ENCODE measurements around the gene DDX27.

DNA sequence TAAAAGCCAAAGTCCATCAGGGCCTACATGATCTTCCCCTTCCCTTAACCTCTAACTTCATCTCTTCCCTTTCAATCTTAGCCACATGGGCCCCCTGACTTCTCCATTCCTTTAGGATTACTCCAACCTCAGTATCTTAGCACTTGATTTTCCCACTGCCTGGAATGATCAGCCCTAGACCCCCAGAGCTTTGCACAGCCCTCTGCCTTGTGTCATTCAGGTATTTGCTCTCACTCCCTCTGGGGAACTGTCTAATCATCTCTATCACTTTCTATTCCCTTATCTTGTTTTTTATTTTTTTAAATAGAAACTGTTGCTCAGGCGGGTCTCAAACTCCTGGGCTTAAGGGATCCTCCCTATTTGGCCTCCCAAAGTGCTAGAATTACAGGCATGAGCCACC is 72.0 kb downstream of the DDX27 start:
- TF ChIP-seq KAT8 (IDR thresholded peaks at IDR 0.05; ENCODE audit: low read depth) (no peak), FOS (IDR thresholded peaks at IDR 0.05; ENCODE audit: extremely low read depth, insufficient read length) (no peak), ZNF551 (CRISPR knock-in tag; IDR thresholded peaks at IDR 0.05) (no peak), JUNB (CRISPR knock-in tag; conservative IDR thresholded peaks at IDR 0.05) (no peak), NR2C2 (CRISPR knock-in tag; IDR thresholded peaks at IDR 0.05) (no peak), NR2C2 (tag; IDR thresholded peaks at IDR 0.05) (no peak), ZNF274 (IDR thresholded peaks at IDR 0.05; ENCODE audit: borderline replicate concordance, low read depth, low read length) (no peak), NEUROD1 (IDR thresholded peaks at IDR 0.05; ENCODE audit: borderline replicate concordance, low read depth, low read length, partially characterized antibody) (no peak)
- TF ChIP-seq, protein P1, sequence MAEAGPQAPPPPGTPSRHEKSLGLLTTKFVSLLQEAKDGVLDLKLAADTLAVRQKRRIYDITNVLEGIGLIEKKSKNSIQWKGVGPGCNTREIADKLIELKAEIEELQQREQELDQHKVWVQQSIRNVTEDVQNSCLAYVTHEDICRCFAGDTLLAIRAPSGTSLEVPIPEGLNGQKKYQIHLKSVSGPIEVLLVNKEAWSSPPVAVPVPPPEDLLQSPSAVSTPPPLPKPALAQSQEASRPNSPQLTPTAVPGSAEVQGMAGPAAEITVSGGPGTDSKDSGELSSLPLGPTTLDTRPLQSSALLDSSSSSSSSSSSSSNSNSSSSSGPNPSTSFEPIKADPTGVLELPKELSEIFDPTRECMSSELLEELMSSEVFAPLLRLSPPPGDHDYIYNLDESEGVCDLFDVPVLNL (CRISPR knock-in tag; IDR thresholded peaks at IDR 0.05; ENCODE audit: low read depth), result no peak
- TF ChIP-seq, protein P2, sequence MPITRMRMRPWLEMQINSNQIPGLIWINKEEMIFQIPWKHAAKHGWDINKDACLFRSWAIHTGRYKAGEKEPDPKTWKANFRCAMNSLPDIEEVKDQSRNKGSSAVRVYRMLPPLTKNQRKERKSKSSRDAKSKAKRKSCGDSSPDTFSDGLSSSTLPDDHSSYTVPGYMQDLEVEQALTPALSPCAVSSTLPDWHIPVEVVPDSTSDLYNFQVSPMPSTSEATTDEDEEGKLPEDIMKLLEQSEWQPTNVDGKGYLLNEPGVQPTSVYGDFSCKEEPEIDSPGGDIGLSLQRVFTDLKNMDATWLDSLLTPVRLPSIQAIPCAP (CRISPR knock-in tag; IDR thresholded peaks at IDR 0.05; ENCODE audit: borderline replicate concordance), result no peak
- TF ChIP-seq, protein P3, sequence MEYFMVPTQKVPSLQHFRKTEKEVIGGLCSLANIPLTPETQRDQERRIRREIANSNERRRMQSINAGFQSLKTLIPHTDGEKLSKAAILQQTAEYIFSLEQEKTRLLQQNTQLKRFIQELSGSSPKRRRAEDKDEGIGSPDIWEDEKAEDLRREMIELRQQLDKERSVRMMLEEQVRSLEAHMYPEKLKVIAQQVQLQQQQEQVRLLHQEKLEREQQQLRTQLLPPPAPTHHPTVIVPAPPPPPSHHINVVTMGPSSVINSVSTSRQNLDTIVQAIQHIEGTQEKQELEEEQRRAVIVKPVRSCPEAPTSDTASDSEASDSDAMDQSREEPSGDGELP (CRISPR knock-in tag; IDR thresholded peaks at IDR 0.05; ENCODE audit: borderline replicate concordance), result no peak
